ENCODE data around the gene AP1S1. TPM values are rescaled to one million over a fixed set of nuclear protein-coding genes. Genes with fewer than 3 reads are reported as not detected.
"Not testable (repeated sequence)": the region's sequence is repeated elsewhere in the genome, so short reads cannot be mapped to it uniquely, and the experiment has no call there.

Gene AP1S1
- total RNA-seq = 19.2 and 22.7 TPM in 2 replicates

DNA sequence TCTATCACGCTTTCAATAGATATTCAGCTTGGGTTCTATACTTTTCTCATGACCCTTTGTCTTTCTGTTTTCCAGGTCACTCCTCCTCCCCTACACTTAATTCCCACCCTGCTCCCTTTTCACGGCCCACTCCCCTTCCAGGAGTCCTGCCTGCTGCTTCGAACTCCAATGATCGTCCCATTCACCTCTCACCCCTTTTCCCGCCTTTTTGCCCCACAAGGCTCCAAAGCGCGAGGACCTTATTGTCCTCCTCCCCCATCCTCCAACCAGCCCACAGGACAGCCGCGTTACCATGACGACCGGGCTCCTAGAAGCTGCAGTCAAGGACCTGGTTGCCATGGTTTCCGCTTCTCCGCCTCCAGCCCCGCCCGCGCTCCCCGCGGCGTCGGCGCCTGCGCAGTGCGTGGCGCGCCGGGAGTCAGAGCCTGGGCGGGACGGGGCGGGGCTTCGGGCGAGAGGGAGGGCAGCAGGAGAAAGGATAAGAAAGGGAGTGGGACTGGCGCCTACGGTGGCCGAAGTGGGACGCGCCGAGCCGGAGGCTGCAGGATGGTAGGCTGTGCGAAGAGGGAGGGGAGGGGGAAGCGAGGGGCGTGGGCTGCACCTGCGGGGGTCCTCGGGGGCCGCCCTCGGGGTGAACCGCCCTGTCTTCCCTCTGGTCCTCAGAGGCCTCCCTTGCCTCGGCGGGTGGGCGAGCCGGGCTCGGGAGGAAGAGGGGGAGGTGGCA is at the start of gene AP1S1:
Gene AP1S1, plus strand, starts transcription at position 508 of the 724 bp plus-strand sequence. Its CDS starts 39 bp downstream, at position 547.
- Mint-ChIP-seq H3K4me1 (peaks cover 13% of the 10 kb centered on the region), H3K4me3 (peak within 1 kb of the TSS; percentile 83), H3K27me3 (peaks cover 6% of the 10 kb centered on the region), H3K36me3 (ENCODE audit: low read depth) (peaks cover 12% of the 10 kb centered on the region), H3K27ac (peak within 1 kb of the TSS; percentile 74), H3K9me3 (no peaks in the 10 kb centered on the region)
- ATAC-seq (ENCODE audit: low read depth) (peak; percentile 94), DNase-seq (peak; percentile 83)
- intact Hi-C loops (cut with micrococcal nuclease) = loop anchor here (1.0 kb wide), 2 partner anchors 11 to 16 kb away; partner anchors contain the start of gene VGF
- ChIA-PET CTCF (interaction anchor here (2.4 to 2.8 kb wide), 2 partner anchors 11 to 39 kb away, joined by 6 to 20 read pairs; no protein-coding TSS in a partner anchor), POLR2A (interaction anchor here (0.6 to 0.9 kb wide), 2 partner anchors 15 to 98 kb away, joined by 3 read pairs; no protein-coding TSS in a partner anchor)
- TF ChIP-seq, protein P1, sequence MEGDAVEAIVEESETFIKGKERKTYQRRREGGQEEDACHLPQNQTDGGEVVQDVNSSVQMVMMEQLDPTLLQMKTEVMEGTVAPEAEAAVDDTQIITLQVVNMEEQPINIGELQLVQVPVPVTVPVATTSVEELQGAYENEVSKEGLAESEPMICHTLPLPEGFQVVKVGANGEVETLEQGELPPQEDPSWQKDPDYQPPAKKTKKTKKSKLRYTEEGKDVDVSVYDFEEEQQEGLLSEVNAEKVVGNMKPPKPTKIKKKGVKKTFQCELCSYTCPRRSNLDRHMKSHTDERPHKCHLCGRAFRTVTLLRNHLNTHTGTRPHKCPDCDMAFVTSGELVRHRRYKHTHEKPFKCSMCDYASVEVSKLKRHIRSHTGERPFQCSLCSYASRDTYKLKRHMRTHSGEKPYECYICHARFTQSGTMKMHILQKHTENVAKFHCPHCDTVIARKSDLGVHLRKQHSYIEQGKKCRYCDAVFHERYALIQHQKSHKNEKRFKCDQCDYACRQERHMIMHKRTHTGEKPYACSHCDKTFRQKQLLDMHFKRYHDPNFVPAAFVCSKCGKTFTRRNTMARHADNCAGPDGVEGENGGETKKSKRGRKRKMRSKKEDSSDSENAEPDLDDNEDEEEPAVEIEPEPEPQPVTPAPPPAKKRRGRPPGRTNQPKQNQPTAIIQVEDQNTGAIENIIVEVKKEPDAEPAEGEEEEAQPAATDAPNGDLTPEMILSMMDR (IDR thresholded peaks at IDR 0.05) = no peak

DNA sequence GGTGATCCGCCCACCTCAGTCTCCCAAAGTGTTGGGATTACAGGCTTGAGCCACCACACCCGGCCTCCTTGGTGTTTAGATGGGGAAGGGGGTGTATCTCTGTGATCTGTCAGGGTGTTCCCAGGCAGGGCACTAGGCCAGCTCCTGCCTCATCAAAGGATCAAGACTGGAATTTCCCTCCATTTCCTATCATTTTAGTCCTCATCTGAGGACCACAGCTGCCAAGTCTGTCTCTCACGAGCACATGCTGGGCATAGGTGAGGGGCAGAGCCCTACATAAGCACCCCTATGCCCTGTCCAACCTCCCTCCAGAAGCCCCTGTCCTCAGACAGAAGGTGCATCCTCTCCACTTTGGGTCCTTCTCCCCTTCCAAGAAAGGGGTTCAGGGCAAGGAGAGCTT is 49.5 kb upstream of the AP1S1 start:
- no peaks in the 10 kb centered on the region for H3K4me1 Mint-ChIP-seq
- intact Hi-C loops (cut with micrococcal nuclease) = no loop called here

DNA sequence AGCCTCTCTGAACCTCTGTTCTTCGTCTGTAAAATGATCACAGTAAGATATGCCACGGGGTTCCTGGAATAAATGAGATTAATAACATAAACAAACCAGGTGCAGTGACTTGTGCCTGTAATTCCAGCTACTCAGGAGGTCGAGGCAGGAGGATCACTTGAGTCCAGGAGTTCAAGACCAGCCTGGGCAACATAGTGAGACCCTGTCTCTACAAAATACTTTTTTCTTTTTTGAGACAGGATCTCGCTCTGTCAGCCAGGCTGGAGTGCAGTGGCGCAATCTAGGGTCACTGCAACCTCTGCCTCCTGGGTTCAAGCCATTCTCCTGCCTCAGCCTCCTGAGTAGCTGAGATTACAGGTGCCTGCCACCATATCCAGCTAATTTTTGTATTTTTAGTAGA is 49.0 kb upstream of the AP1S1 start:
- H3K4me3 Mint-ChIP-seq; H3K36me3 Mint-ChIP-seq (ENCODE audit: low read depth); POLR2A ChIA-PET; CTCF ChIA-PET; DNase-seq; H3K27ac Mint-ChIP-seq; H3K9me3 Mint-ChIP-seq; intact Hi-C loops (cut with micrococcal nuclease); ATAC-seq (ENCODE audit: low read depth); H3K4me1 Mint-ChIP-seq: not testable (repeated sequence)
- H3K27me3 Mint-ChIP-seq = peaks cover 35% of the 10 kb centered on the region

More for the DNA sequence above, 49.5 kb upstream of the AP1S1 start:
- POLR2A ChIA-PET = no interaction called here
- DNase-seq (no peak), ATAC-seq (ENCODE audit: low read depth) (no peak)
- Mint-ChIP-seq H3K9me3 (no peaks in the 10 kb centered on the region), H3K4me3 (no peak overlapping the region), H3K27ac (no peak overlapping the region), H3K36me3 (ENCODE audit: low read depth) (no peaks in the 10 kb centered on the region), H3K27me3 (peaks cover 37% of the 10 kb centered on the region)
- TF ChIP-seq, protein P1 (IDR thresholded peaks at IDR 0.05) = no peak
- CTCF ChIA-PET = no interaction called here

DNA sequence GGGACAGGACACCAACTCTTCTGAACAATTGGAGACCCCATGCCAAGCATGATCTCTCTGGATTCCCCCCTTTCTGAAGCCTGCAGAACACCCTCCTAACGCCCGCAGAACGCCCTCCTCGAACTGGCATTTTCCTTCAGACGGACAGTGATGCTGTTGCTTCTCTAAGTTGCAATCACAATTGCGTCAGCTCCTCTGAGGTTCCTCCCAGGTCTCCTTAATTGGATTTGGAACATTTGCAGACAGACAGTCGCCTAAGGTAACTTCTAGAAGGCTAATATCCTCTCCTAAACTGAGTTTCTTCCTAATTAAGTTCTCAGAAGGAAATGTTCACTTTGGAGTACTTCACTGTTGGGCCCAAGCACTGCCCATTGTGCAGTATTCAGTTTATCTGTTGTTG is 47.9 kb upstream of the AP1S1 start:
- DNase-seq (no peak), ATAC-seq (ENCODE audit: low read depth) (no peak)
- POLR2A ChIA-PET = no interaction called here
- peaks cover 25% of the 10 kb centered on the region for H3K27me3 Mint-ChIP-seq
- H3K9me3 Mint-ChIP-seq = no peaks in the 10 kb centered on the region
- no peaks in the 10 kb centered on the region for H3K4me1 Mint-ChIP-seq
- no peak overlapping the region for H3K4me3 Mint-ChIP-seq
- CTCF ChIA-PET = no interaction called here
- intact Hi-C loops (cut with micrococcal nuclease) = no loop called here
- H3K36me3 Mint-ChIP-seq (ENCODE audit: low read depth) = no peaks in the 10 kb centered on the region
- no peak overlapping the region for H3K27ac Mint-ChIP-seq
- TF ChIP-seq, protein P1 (IDR thresholded peaks at IDR 0.05) = no peak

DNA sequence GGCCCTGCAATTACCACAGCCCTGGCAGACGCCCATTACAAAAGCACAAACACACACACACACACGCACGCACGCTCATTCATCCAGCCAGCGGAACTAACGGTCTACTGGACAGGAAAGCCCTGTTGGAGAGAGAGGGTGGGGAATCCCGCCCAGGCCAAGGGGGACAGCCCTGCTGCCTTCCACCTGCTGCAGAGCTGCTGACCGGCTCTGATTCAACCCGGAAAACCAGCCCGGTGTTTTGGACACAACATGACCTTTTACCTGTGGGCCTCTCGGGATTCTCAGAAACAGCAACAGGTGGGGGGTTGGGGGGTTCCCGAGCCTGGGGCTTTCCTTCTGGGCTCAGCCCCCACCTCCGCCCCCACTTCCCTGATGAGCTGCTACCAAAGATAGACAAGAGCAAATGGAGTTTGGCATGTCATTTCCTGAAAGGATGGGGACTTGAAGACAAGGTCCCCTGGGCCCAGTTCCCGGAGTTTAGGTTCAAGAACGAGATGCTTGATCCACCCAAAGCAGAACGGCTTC is 45.9 kb upstream of the AP1S1 start:
- ATAC-seq (ENCODE audit: low read depth) = no peak
- intact Hi-C loops (cut with micrococcal nuclease) = no loop called here
- CTCF ChIA-PET = no interaction called here
- POLR2A ChIA-PET = no interaction called here
- no peak overlapping the region for H3K27ac Mint-ChIP-seq
- TF ChIP-seq, protein P1 (IDR thresholded peaks at IDR 0.05) = no peak
- H3K9me3 Mint-ChIP-seq = no peaks in the 10 kb centered on the region
- no peak for DNase-seq
- no peaks in the 10 kb centered on the region for H3K4me1 Mint-ChIP-seq
- H3K27me3 Mint-ChIP-seq = peaks cover 15% of the 10 kb centered on the region
- no peaks in the 10 kb centered on the region for H3K36me3 Mint-ChIP-seq (ENCODE audit: low read depth)
- H3K4me3 Mint-ChIP-seq = no peak overlapping the region

All from activated B cell treated with CpG ODN at 0.5 μM for 24 hours (primary cell).